Activated T-cell treated with anti-CD3 and anti-CD28 coated beads for 4 hours (primary cell): ENCODE data around the gene KCNQ1.

Source experiments
- DNase-seq: peaks from one replicate; pipeline ENCODE4 v3.0.0-alpha.2; 2020

Gene KCNQ1

GRCh38 chr11:2673250-2673610, 228.4 kb downstream of the KCNQ1 start:
- DNase-seq = no peak

GRCh38 chr11:2673871-2674471, 229.2 kb downstream of the KCNQ1 start:
- no peak for DNase-seq

- no peak for DNase-seq
Measured at GRCh38 chr11:2674658-2675131, 229.9 kb downstream of the KCNQ1 start.

- DNase-seq = no peak
Measured at GRCh38 chr11:2675540-2675939, 230.7 kb downstream of the KCNQ1 start.

- no peak for DNase-seq
Measured at GRCh38 chr11:2677127-2677526, 232.3 kb downstream of the KCNQ1 start.

GRCh38 chr11:2678396-2678795, 233.6 kb downstream of the KCNQ1 start:
- DNase-seq = no peak

- DNase-seq = no peak
Measured at GRCh38 chr11:2679011-2679676, 234.3 kb downstream of the KCNQ1 start.

- DNase-seq = no peak
Measured at GRCh38 chr11:2681408-2682145, 236.8 kb downstream of the KCNQ1 start.

- no peak for DNase-seq
Measured at GRCh38 chr11:2683806-2684205, 239.0 kb downstream of the KCNQ1 start.

GRCh38 chr11:2684581-2684980, 239.8 kb downstream of the KCNQ1 start:
- DNase-seq = no peak

- DNase-seq = no peak
Measured at GRCh38 chr11:2685051-2685450, 240.2 kb downstream of the KCNQ1 start.

GRCh38 chr11:2685566-2686359, 241.0 kb downstream of the KCNQ1 start:
- DNase-seq = no peak

GRCh38 chr11:2686360-2687222, 241.8 kb downstream of the KCNQ1 start:
- no peak for DNase-seq

GRCh38 chr11:2687223-2687530, 242.4 kb downstream of the KCNQ1 start:
- no peak for DNase-seq

GRCh38 chr11:2687782-2688191, 243.0 kb downstream of the KCNQ1 start:
- DNase-seq = no peak

GRCh38 chr11:2688381-2689231, 243.8 kb downstream of the KCNQ1 start:
- no peak for DNase-seq

GRCh38 chr11:2689651-2690575, 245.1 kb downstream of the KCNQ1 start:
- no peak for DNase-seq

GRCh38 chr11:2690596-2691354, 246.0 kb downstream of the KCNQ1 start:
- no peak for DNase-seq

GRCh38 chr11:2691355-2691761, 246.6 kb downstream of the KCNQ1 start:
- no peak for DNase-seq
